Measurements from ENCODE around the gene SH2B3.
"Not testable (repeated sequence)": the region's sequence is repeated elsewhere in the genome, so short reads cannot be mapped to it uniquely, and the experiment has no call there.

Gene SH2B3

DNA sequence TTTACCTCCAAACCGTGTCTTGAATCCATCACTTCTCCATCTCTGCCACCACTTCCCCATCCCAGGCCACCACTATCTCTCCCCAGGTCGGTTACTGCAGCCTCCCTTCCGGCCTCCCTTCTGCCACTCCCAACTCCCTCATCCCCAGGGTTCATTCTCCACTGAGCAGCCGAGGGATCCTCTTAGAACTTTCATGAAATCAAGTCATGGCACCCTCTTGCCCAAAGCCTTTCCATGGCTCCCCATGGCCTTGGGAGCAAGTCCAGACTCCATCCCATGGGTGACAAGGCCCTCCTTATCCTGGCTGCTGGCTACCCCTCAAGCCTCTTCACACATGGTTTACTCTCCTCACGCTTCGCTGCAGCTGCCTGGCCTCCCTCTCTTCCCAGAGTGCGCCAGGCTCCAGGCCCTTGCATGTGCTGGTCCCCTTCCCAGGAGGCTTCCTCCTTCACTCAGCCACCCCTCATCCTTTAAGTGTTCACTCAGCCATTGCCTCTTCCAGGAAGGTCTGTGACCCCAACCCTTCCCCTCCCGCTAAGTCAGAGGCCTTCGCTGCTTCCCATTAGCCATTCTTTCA is 17.9 kb upstream of the SH2B3 start:
- no peak for DNase-seq

DNA sequence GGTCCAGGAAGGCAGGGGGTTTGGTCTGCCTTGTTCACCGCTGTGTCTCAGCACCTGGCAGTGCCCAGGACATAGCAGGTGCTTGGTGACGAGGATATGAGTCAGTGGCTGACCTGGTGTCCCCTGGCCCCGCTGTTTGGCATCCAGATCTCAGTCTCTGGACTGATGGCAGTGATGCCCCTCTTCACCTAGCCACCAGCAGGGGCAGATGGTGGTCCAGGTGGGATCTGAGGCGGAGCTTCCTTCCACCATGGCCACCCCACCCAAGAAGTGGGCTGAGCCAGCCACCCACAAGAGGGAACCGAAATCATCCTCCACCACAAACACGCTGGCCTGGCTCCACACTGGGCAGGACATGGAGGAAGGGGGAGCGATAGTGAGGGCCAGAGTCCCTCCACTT is 16.1 kb upstream of the SH2B3 start:
- DNase-seq: no peak

DNA sequence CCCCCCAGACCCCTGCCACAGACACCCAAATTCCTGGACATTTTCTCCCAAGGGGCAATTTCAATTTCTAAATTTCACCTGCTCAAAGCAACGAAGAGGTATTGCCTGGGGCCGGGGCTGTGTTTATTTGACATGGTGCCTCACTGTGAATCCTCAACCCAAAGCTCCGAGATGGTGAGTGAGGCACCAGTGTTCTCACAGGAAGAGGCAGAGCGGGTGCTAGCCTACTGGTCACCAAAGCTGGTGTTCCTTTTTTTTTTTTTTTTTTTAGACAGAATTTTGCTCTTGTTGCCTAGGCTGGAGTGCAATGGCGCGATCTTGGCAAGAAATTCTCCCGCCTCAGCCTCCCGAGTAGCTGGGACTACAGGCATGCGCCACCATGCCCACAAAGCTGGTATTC is 14.8 kb upstream of the SH2B3 start:
- DNase-seq: no peak

DNA sequence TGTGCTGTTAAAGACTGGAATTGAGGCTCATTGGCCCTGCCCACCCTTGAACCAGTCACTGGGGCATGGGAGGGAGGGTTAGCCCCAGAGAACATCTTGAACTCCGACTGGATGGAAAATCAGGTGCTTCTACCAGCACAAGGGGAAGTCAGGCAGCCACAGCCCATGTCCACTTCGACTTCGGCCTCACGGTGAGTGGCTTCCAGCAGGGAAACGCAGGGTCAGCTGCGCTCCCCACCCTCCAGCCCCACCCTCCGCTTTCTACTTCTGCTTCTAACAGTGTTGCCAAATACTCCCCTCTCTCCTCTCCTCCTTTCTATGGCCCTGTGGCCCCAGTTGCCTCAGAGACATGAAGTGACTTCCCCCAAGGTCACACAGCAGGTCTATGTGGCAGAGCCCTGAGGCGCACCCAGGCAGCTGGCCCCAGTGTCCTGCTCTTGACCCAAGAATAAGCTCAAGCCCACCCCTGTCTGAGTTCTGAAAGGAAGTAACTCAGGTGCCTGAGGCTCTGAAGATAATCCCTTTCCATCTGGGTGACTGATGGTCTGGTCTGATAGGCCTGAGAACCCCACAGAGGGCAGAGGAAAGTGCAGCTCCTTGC is 11.9 kb upstream of the SH2B3 start:
- peak; percentile 41 for DNase-seq

DNA sequence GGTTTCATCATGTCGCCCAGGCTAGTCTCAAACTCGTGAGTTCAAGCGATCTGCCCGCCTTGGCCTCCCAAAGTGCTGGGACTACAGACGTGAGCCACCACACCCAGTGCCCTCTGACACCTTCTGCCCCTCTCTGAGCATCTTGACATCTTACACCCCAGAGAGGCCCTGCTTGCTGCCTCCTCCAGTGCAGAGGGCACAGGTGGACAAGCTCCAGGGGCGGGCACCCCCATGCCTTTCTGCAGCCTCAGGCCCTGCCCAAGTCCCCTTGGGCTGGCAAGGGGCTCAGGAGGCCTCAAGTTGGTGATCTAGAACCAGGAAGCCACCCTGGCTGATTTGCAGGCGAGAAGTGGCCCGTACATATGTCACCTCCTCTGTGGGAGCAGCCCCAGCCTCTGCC is 11.2 kb upstream of the SH2B3 start:
- no peak for DNase-seq

DNA sequence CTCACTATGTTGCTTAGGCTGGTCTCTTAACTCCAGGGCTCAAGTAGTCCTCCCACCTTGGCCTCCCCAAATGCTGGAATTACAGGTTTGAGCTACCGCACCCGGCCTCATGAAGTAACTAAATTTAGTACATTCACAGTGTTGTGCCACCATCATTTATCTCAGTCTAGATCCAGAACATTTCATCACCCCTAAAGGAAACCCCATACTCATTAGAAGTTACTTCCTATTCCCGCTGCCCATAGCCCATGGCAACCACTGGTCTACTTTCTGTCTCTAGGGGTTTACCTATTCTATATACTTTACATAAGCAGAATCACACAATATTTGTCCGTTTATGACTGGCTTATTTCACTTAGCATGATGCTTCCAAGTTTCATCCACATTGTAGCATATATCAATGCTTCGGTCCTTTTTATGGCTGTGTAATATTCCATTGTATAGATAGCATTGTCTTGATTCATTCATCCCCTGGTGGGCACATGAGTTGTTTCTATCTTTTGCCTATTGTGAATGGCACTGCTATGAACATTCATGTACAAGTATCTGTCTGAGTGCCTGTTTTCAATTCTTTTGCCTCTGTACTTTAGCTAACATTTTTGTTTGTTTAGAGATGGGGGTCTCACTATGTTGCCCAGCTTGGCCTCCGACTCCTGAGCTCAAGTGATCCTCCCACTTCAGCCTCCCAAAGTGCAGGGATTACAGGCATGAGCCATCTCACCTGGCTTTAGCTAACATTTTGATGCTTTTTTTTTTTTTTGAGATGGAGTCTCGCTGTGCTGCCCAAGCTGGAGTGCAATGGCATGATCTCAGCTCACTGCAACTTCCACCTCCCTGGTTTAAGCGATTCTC is 10.2 kb upstream of the SH2B3 start:
- DNase-seq: no peak

DNA sequence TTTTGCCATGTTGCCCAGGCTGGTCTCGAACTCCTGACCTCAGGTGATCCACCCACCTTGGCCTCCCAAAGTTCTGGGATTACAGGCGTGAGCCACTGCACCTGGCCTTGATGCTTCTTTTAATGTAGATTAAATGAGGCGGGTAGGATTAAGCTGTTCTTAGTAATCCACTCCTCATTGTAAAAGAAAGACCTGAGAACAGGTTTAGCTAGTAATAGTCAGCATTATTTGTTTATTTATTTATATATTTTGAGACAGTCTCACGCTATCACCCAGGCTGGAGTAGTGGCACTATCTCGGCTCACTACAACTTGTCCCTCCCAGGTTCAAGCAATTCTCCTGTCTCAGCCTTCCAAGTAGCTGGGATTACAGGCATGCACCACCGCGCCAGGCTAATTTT is 9.5 kb upstream of the SH2B3 start:
- DNase-seq: not testable (repeated sequence)

DNA sequence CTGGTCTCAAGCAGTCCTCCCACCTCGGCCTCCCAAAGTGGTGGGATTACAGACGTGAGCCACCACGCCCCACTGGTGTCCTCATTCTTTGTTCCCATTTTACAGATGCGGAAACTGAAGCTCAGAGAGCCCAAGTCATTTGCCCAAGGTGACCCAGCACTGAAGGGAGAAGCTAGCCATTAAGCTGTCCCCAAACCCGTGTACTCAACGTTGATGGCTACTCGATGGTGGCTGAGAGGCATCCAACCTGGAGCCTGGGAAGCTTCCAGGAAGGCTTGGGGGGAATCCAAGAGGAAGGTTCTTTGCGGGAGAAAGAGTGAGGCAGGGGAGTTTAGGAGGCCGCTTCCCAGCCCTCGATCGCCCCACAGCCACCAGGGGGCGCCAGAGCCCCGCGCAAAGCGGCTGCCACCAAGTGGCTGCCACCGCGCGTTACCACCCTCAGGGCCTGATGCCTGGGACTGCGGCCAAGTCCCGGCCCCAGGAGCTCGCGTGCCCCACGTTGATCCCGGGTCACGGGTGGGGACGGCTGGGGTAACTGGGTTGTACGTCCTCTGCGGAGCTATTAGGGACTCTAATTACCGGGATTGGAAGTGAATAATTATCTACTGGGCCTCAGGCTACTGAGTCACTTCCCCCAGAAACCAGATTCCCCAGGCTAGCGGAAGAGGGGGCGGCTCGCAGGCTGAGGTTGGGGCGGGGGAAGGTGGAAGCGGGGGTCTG is 8.8 kb upstream of the SH2B3 start:
- peak; percentile 91 for DNase-seq

DNA sequence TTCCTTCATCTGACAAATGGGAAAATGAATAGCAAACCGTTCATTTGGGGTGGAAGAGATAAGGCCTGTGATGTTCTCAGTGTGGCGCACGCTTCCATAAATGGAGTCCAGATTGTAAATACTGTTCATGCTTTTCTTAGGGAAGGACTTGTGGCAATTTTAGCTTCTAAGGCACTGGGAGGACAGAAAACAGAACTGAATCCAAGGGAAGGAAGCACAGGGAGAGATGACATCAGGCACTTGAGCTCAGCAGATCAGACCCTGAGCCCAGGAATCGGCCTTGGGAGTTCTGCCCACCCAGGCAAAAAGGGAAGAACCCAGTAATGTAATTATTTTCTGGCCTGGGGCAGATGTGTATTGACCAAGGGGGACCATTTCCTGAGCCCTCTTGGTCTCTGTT is 7.2 kb upstream of the SH2B3 start:
- no peak for DNase-seq

DNA sequence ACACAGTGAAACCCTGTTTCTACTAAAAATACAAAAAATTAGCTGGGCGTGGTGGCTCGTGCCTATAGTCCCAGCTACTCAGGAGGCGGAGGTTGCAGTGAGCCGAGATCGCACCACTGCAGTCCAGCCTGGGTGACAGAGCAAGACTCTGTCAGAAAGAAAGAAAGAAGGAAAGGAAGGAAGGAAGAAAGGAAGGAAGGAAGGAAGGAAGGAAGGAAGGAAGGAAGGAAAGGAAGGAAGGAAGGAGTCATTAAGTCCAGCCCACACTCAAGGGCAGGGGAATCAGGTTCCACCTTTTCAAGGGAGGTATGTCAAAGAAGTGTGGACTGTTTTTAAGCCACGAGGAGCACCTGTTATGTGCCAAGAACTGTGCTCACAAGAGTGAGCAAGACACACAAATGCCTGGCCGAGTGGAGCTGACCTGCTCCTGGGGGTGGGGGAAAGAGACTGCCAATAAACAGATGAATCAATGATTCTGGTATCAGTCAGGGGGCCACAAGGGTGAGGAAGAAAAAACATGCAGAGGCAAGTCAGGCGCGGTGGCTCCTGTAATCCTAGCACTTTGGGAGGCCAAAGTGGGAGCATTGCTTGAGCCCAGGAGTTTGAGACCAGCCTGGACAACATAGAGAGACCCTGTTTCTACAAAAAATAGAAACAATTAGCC is 5.8 kb upstream of the SH2B3 start:
- not testable (repeated sequence) for DNase-seq

DNA sequence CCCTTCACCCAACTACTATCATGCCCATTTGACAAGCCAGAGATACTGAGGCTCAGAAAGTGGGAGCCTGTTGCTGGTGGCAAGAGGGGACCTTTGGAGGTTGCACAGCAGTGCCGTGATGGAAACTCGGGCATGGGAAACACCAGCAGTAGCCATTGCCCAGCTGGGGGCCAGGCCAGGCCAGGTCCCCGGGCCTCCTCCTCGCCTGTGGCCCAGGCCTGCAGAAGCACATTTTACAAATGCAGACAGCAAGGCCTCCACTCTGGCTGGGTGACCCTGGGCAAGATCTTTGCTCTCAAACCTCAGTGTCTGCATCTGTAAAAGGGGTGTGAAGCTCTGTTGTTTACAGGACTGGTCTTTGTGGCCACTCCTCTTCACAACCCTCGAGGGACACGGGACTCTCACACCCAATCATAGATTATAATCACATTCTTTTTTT is 4.5 kb upstream of the SH2B3 start:
- peak; percentile 49 for DNase-seq

DNA sequence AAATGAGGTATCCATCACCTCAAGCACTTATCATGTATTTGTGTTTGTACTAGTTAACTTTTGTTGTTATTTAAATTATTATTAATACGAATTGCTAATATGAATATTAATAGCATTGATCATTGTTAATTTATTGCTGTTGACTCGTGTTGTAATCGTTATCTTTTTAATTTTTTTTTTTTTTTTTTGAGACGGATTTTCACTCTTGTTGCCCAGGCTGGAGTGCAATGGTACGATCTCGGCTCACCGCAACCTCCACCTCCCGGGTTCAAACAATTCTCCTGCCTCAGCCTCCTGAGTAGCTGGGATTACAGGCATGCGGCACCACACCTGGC is 3.3 kb upstream of the SH2B3 start:
- DNase-seq: not testable (repeated sequence)

DNA sequence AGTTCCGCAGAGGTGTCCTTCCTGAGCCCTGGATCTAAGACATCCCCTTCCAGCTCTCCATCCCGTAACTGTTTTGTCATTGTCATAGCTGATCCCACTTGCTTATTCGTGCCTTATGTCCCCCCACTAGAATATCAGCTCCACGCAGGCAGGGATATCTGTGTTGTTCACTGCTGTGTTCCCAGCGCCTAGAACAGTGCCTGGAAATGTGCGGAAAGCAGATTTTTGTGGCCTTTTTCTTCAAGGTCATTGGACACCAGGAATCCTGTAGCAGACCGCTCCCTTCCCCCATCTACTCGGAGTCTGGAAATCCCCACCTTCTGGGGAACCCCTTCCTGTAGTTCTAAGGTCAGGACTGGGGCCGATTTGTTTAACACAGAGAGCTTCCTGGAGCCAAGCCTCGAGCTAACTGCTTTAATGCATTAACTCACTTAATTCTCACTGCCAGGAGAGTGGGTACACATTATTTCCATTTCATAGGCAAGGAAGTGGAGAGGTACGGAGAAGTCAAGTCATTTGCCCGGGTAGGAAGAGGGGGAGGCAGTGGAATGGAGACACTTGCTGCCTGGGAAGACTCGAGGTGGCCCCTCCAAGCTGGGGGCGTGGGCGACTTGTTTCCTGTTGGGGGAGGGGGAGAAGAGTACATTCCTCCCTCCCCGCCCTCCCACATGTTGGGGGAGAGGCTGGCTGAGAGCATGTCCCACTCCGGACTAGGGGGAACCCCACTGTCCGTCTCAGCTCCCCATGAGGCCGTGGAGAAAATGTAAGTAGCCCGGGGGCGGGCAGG is 1.2 kb upstream of the SH2B3 start:
- peak; percentile 81 for DNase-seq

DNA sequence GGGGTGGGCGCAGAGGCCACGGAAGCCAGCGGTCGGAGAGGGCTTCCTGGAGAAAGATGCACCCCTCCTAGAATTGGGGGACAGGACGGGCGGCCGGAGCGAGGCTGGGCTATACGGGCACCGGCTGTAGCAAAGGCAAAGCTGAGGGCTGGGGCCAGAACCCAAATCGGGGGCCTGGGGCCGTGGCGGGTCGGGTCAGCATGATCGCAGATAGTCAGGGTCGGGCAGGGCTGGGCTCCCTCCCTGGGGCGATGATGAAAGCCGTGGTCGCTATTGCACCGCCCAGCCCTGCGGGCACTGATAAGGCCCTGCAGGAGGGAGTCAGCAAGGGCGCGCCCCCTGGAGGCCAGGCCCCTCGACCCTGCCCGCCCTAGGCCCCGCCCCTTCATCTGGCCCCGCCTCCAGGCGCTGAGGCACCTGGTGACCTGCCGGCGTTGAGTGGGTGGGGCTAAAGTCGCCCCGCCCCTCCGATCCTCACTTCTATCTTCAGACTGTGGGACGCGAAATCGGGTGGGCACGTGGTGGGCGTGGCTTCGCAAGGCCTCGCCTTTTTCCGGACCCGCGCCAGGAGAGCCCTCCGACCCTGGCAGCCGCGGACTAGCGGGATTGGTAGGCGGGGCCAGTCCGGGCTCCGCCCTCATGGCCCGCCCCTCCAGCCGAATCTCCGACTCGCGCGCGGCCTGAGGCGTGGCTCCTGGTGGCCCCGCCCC is 419 bp upstream of the SH2B3 start:
- peak; percentile 98 for DNase-seq

DNA sequence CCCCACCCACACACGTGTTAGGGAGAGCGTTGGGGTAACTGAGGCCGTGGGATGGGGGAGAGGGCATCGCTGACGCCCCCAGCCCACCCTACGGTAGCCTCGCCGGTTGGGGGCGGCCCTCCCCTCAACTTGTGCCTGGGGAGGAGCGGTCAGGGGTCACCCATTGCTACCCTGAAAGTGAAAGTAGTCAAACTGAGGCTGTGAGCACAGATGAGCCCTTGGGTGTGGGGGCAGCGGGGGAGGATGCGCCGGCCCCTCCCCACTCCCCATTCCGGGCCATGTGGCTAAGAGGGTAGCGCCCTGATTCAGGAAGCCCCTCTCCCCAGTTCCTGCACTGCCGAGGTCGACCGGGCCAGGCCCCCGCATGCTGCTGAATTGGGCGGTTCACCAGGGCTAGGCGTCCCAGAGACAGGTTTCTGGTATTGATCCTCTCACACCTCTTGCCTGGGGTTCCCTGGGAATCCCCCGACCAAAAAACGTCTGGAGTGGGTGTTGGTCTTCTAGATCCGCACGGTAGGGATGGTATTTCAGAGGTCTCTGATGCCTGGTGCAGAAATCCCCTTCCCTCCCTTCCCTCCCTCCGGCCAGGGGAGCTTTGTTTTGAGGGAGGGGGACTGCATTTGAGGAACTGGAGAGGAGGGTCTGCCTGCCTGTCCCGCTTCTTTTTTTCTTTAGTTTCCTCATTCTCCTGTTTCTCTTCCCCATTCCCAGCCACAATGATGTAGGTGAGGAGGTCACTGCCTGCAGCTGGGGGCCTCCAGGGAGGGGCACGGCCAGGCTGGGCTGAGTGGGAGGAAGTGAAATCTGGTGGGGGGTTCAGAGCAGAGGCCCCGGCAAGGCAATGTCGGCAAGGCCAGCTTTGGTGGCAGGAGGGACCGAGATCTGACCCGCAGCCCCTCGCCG is 1.0 kb downstream of the SH2B3 start:
- DNase-seq: peak; percentile 48

DNA sequence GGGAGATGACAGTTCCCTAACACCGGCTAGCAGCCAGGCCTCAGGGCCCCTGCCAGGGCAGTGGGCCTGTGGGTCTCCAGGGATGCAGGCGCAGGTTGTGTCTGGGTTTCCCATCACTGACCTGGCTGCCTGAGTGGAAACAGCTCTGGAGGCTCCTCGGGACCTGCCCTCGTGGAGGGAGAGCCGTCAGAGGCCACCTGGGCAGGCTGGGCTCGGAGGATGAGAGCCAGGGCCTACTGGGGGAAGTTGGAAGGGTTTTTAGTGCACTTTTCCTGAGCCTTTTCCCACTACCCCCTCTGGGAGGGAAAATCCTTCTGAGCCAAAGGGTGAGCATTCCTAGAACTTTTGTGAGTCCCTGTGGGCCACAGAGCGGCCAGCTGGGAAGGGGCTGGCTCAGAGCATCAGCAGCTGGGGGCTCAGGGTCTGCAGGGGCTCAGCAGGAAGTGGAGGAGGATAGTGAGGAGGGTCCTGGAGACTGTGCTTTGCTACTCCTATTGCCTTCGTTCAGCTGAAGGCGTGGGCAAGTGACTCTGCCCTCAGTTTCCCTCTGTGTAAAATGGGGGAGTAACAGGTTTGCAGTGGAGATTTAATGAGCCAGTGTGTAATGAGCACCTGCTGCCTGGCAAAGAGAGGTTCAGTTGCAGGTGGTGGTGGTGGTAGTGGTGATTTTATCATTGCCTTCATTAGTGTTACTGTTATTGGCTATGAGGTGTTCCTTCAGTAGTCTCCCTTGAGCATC is 1.8 kb downstream of the SH2B3 start:
- no peak for DNase-seq

DNA sequence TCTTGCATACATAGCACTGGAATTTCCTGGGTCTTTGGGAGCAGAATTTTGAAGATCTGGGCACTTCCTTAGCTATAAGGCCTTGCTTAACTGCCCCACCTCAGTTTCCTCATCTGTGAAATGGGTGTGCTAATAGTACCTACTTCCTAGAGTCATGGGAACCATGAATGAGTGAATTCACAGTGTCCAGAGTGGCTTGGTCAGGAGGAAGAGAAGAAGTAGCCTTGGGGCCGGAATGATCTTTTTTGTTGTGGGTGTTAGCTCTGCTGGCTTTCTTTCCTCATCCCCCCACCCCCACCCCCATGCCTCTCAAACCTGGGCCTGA is 2.4 kb downstream of the SH2B3 start:
- DNase-seq: no peak

DNA sequence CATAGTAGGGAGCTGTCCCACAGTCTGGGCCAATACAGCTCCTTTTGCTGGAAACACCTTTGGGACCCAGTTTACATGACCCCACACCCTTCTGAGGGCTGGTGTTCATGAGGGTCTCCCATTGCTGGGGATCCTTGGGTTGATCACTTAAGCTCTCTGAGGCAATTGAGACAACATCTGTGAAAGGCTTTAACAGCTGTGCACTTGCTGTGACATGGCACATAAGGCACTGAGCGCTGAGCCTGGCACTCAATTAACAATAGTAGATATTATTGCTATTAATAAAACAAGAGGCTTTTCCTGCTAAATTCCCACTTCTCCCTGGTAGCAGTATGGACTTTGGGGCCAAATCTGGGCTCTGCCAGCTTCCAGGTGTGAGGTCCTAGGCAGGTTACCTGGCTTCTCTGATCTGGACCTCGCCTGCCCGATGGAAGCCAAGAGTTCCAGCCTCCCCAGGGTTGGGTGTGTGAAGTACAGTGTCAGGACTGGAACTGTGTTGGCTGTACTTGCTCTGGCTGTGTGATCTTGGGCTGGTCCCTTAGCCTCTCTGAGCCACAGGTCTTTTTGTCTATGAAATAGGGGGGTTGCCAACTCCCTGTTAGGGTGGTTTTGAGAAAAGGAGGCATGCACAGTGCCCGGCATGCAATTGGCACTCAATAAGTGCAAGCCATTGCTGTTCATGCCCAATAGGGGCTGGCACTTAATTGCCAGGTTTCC is 3.1 kb downstream of the SH2B3 start:
- peak; percentile 43 for DNase-seq

DNA sequence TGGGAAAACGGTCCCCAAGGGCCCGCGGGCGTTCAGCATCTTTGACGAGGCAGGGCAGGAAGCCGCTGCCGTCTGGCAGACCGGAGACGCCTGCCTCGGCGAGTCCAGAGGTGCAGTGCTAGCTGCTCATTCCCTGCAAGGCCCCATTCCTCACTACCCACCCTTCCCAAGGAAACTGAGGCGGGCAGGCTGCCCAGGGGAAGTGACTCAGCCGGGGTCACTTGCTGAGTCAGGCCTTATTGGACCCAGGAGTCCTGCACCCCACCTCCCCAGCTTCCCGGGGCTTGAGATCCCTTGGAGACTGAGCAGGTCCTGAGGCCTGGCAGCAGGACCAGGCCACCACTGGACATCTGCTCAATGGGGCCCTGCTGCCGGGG is 3.7 kb downstream of the SH2B3 start:
- peak; percentile 44 for DNase-seq

Measured in hematopoietic multipotent progenitor cell treated with erythropoietin and hydrocortisone succinate and interleukin-3 and kit ligand, for 6 days (in vitro differentiated cells).